ENCODE data around the gene TAOK3. TPM values are rescaled to one million over a fixed set of nuclear protein-coding genes. Genes with fewer than 3 reads are reported as not detected.

The TAOK3 gene
- total and polyA plus RNA-seq, 2 of the 4 experiments (the other 2 are of a cell fraction) = 26.3 to 54.5 TPM

- Histone ChIP-seq H2BK20ac (ENCODE audit: low read depth, low read length) (no peak overlapping the region), H2BK15ac (ENCODE audit: low read depth, low read length) (no peak overlapping the region), H2BK120ac (ENCODE audit: low read depth, low read length) (no peak overlapping the region), H3K4me1 (ENCODE audit: control insufficient read depth, insufficient read depth, low read length) (no peaks in the 10 kb centered on the region), H2AK9ac (replicated peaks; ENCODE audit: low read depth, low read length, poor library complexity) (no peak overlapping the region), H3K4ac (ENCODE audit: low read depth, low read length) (no peak overlapping the region), H2AK5ac (ENCODE audit: low read depth, low read length) (no peak overlapping the region), H3K9me1 (ENCODE audit: insufficient read depth, low read length) (peaks cover 2% of the 10 kb centered on the region; the same call in 1 of the 2 replicates), H4K20me1 (ENCODE audit: insufficient read depth, low read length) (no peaks in the 10 kb centered on the region), H3K9me3 (ENCODE audit: control insufficient read depth, insufficient read depth, low read length) (no peaks in the 10 kb centered on the region), H3K56ac (ENCODE audit: extremely low read depth, insufficient read depth, low read length) (no peak overlapping the region), H3K27ac (ENCODE audit: insufficient read depth, low read length) (no peak overlapping the region), H3K14ac (replicated peaks; ENCODE audit: low read depth, low read length) (no peak overlapping the region), H4K5ac (ENCODE audit: low read depth, low read length) (no peak overlapping the region), H3K27me3 (ENCODE audit: control insufficient read depth, insufficient read depth, low read length) (no peaks in the 10 kb centered on the region), H4K8ac (ENCODE audit: low read depth in 2 of 2, low read length in 2 of 2) (no peak overlapping the region), H2AFZ (replicated peaks; ENCODE audit: low read length, poor library complexity) (no peak overlapping the region), H4K91ac (ENCODE audit: insufficient read depth, low read depth, low read length) (no peak overlapping the region), H2BK5ac (ENCODE audit: low read depth, low read length, poor library complexity, severe bottlenecking) (no peak overlapping the region), H3K18ac (ENCODE audit: low read depth, low read length) (no peak overlapping the region), H3K23ac (ENCODE audit: low read depth, low read length) (no peak overlapping the region), H3K79me1 (ENCODE audit: low read depth in 1 of 2, low read length in 2 of 2) (peaks cover 0 to 8% of the 10 kb centered on the region in 2 experiments; a peak in 2 of 4 replicates), H3K4me2 (ENCODE audit: low read depth, low read length) (no peak overlapping the region), H3K4me3 (ENCODE audit: insufficient read depth, low read depth, low read length) (no peak overlapping the region), H3K9ac (ENCODE audit: low read depth, low read length) (no peak overlapping the region), H3K36me3 (ENCODE audit: control insufficient read depth, insufficient read depth, low read length) (peaks cover 11% of the 10 kb centered on the region)
- TF ChIP-seq CEBPB (IDR thresholded peaks at IDR 0.05; ENCODE audit: low read depth, low read length) (no peak), BHLHE40 (IDR thresholded peaks at IDR 0.05; ENCODE audit: low read depth, low read length) (no peak), CHD1 (IDR thresholded peaks at IDR 0.05; ENCODE audit: low read depth, low read length) (no peak), MAFK (IDR thresholded peaks at IDR 0.05; ENCODE audit: low read depth, low read length) (no peak), FOS (IDR thresholded peaks at IDR 0.05; ENCODE audit: low read depth, low read length) (no peak), RAD21 (IDR thresholded peaks at IDR 0.05; ENCODE audit: low read length) (no peak), USF2 (IDR thresholded peaks at IDR 0.05; ENCODE audit: low read depth, low read length) (no peak), MXI1 (IDR thresholded peaks at IDR 0.05; ENCODE audit: borderline replicate concordance, low read depth, low read length) (no peak)
- in situ Hi-C loops (cut with MboI; ENCODE audit: low sequenced_read_pairs) (no loop called here), intact Hi-C loops (cut with micrococcal nuclease) (loop anchor here (5.0 kb wide), 1 partner anchor 113 kb away; no protein-coding TSS in a partner anchor), dilution Hi-C loops (cut with HindIII; ENCODE audit: low sequenced_read_pairs, unreplicated experiment) (no loop called here)
- ChIA-PET POLR2A (ENCODE audit: unreplicated experiment) (no interaction called here), CTCF (interaction anchor here (1.6 kb wide), 1 partner anchor 12 kb away, joined by 3 read pairs; no protein-coding TSS in a partner anchor)
- no CpG with 5 or more reads among the region's 6 CpGs for WGBS, 2 experiments (ENCODE audit: extremely low coverage in 2 of 2, insufficient read length in 1 of 2)
- BruUV-seq (replicated peaks) = no TSS peak
- ATAC-seq (ENCODE audit: low read depth) (no peak), DNase-seq (no peak)
Observed at GRCh38 chr12:118193958-118194357, 178.7 kb downstream of the TAOK3 start.
